Stimulated activated CD8-positive, alpha-beta memory T cell treated with anti-CD3 and anti-CD28 coated beads, Interleukin-4, amount 100 ng/mL, for 4 hours (primary cell): ENCODE results near the gene SRP14.
"Not testable (repeated sequence)": the region's sequence is repeated elsewhere in the genome, so short reads cannot be mapped to it uniquely, and the experiment has no call there.

Source experiments
- DNase-seq, 2 donors: peaks; one replicate each; pipeline ENCODE4 v3.0.0-alpha.2; 2020; ENCODE audit warnings: low read depth in 2 of 2, low spot score in 1 of 2

SRP14 gene

DNA sequence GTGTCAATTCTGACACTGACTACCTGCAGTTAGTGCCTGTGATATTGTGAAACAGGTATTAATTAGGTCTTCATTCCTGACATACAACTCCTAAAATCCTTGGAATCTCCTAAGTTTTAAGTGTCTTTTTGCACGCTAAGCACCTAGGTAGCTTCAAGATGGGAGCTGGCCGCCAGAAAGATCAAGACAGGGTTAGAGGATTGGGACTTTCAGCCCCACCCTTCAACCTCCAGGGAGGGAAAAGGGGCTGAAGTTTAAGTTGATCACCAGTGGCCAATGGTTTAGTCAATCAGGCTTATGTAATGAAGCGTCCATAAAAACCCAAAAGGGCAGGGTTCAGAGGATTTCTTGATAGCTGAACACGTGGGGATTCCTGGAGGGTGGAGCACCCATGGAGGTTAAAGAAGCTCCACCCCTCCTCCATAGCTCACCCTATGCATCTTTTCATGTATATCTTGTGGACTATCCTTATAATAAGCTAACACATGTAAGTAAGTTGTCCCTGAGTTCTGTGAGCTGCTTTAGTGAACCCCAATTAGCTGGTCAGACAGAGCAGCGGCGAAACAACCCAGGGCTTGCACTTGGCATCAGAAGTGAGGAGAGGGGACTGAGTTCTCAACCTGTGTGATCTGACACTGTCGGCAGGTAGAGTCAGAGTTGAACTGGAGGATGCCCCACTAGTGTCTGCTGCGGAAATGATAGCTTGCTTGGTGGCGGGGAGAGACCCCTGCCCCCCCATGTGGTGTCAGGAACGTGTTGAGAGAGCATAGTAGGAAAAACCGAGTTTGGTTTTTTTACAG is 12.8 kb upstream of the SRP14 start:
- no peak for DNase-seq

GRCh38 chr15:40050788-40051470 is 11.9 kb upstream of the SRP14 start:
- DNase-seq, result no peak

DNA sequence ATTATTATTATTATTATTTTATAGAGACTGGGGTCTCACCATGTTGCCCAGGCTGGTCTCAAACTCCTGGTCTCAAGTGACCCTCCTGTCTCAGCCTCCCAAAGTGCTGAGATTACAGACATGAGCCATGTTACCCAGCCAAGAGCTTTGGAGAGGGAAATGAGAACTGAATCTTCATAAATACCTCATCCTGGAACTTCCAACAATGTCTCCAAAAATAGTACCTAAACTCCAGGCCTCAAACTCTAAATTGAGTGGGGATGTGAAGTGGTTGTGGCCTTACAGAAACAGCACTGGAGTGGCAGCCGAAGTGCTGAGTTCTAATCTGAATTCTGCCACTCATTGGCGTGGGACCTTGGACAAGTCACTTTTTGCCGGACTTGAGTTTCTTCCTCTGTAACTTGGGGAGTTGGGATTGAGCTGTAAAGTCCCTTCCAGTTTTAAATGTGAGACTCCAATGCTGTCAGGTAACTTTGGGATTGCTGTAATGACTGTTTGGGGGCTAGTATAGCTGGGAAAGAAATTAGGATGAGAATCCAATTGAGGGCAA is 10.0 kb upstream of the SRP14 start:
- no peak for DNase-seq

GRCh38 chr15:40048211-40048792 is 9.3 kb upstream of the SRP14 start:
- no peak for DNase-seq

GRCh38 chr15:40047415-40048210 is 8.6 kb upstream of the SRP14 start:
- peak in 1 of 2 donors; percentile 22 for DNase-seq

DNA sequence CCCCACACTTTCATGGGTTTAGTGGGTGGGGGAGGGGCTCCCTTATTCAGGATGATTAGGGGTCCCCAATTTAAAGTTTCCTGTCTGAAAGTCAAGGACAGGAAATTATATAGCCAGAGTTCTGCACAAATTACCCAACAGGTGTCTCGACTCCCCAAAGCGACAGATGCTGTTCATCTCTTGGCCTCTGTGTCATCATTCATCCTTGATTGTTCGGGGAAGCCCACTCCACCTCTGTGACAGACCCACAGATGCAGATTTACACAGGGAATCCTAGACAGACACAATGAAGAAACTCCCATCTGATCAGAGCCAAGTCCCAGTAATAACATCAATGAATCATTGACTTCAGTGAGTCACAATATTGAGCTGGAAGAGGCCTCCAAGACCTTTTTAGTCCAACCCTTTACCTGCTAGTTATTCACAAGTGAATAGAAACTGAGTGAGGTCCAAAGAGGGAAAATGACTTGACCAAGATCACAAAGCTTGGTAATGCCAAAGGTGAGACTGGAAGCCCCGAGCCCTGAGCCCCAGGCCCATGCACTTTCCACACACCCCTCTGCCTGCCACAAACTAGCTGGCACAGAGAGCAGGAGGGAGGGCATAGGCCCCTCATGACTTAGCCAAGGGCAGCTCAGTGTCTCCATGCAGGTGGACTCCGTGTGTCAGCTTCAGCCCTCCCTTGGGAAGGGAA is 7.9 kb upstream of the SRP14 start:
- no peak for DNase-seq

- DNase-seq, result no peak
Observed at GRCh38 chr15:40045572-40046217, 6.7 kb upstream of the SRP14 start.

DNA sequence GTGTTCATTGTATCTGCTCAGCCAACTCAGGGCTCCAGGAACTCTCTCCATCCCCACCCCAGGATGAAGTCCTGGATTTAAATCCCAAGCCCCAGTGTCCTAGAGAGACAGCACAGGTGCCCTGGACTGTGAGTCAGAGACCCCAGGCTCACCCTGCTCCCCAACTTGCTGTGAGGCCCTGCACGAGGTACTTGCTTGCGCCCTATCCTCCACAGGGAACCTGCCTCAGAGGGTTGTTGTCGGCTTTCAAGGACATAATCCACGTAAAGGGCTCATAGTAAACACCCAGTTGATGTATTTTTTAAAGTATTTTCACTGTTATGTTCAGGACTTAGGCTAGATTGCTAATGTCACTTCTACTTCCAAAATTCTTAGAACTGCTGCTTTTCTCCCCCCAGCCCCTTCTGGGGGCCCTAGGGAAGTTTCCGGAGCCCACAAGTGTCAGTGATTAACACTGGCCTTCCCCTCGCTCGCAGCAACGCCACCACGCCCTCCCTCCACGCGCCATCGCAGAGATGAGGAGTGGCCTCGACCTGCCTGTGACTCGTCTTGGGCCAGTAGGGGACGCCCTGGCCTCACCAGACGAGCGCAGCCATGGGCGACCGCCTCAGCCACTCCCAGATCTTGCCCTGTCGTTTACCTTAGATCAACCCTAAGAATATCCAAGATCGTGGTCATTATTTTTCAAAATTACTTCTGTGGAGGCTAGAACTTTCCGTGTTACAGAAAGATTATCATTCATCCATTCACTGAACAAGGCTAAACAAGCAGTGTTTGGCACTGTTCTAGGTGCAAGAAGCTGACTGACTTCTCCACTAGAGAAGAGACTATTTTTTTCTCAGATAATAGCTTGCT is 6.0 kb upstream of the SRP14 start:
- DNase-seq, result peak; percentile 57 to 70

DNA sequence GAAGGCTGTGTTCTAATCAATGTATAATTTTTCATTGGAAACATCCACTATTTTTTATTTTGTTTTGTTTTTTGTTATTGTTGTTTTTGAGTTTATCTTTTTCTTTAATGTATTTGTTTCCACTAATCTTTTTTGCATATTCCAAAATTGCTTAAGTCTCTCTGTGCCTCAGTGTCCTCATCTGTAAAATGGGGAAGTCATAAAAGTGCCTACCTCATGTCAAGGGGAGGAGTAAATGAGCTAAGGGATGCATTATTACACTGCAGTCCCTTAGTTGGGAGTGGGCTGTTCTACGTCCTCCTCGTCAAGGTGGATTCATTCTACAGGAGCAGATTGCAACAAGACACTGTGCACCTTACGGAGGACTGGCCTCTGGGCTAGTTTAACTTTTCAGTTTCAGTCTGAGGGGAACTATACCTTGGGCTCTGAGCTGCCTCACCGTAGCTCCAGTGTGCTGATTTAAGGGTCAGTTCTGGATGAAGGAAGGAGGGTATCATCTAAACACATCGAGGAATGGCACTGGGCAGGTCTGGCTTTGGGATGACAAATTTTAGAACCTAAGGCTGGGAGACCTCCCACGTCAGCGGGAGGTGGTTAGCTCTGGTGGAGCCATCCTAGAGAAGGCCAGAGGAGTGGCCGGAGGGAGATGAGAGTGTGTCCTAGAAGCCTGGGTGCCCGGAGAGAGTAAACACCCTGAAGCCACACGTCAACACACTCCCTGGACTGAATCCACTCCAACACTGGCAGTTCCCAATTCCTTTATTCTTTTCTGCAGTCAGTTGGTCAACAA is 5.1 kb upstream of the SRP14 start:
- DNase-seq, result no peak

- no peak for DNase-seq
Observed at GRCh38 chr15:40042791-40043320, 3.9 kb upstream of the SRP14 start.

- no peak for DNase-seq
Observed at GRCh38 chr15:40040770-40041169, 1.8 kb upstream of the SRP14 start.

- DNase-seq, result no peak
Observed at GRCh38 chr15:40040293-40040635, 1.3 kb upstream of the SRP14 start.

- no peak for DNase-seq
Observed at GRCh38 chr15:40038275-40038637, 725 bp downstream of the SRP14 start.

- no peak for DNase-seq
Observed at GRCh38 chr15:40037721-40038120, 1.3 kb downstream of the SRP14 start.

DNA sequence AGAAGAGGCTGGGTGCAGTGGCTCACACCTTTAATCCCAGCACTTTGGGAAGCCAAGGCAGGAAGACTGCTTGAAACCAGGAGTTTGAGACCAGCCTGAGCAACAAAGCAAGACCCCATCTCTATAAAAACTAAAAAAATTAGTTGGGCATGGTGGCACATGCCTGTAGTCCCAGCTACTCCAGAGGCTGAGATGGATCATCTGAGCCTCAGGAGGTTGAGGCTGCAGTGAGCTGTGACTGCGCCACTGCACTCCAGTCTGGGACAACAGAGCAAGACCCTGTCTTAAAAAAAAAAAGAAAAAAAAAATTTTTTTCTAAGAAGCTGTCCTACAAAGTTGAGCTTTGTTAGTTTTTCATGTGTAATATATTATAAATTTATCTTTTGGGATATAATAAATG is 3.8 kb downstream of the SRP14 start:
- not testable (repeated sequence) for DNase-seq

- no peak for DNase-seq
Observed at GRCh38 chr15:40034186-40034946, 4.6 kb downstream of the SRP14 start.

- DNase-seq, result no peak
Observed at GRCh38 chr15:40032125-40032839, 6.7 kb downstream of the SRP14 start.
